Activated T-cell treated with anti-CD3 and anti-CD28 coated beads for 24 hours (primary cell): ENCODE results near the gene DHX36.

ENCODE experiments used
- DNase-seq: peaks from one replicate; pipeline ENCODE4 v3.0.0-alpha.2; 2020; ENCODE audit warnings: low read depth

The DHX36 gene

GRCh38 chr3:154290187-154290586 is 34.1 kb downstream of the DHX36 start:
- DNase-seq: no peak

- no peak for DNase-seq
Measured at GRCh38 chr3:154285221-154285620, 39.1 kb downstream of the DHX36 start.

GRCh38 chr3:154280161-154280560 is 44.1 kb downstream of the DHX36 start:
- DNase-seq: no peak

GRCh38 chr3:154275965-154276364 is 48.3 kb downstream of the DHX36 start:
- no peak for DNase-seq

- no peak for DNase-seq
Measured at GRCh38 chr3:154275292-154275691, 49.0 kb downstream of the DHX36 start.

GRCh38 chr3:154274348-154274747 is 49.9 kb downstream of the DHX36 start:
- no peak for DNase-seq

GRCh38 chr3:154273381-154273780 is 50.9 kb downstream of the DHX36 start:
- DNase-seq: no peak

GRCh38 chr3:154254527-154254926 is 69.8 kb downstream of the DHX36 start:
- DNase-seq: no peak

GRCh38 chr3:154252759-154253638 is 71.3 kb downstream of the DHX36 start:
- DNase-seq: peak; percentile 52

- DNase-seq: no peak
Measured at GRCh38 chr3:154251610-154252009, 72.7 kb downstream of the DHX36 start.

- DNase-seq: no peak
Measured at GRCh38 chr3:154250291-154250690, 74.0 kb downstream of the DHX36 start.

GRCh38 chr3:154247806-154248415 is 76.4 kb downstream of the DHX36 start:
- DNase-seq: no peak

GRCh38 chr3:154244644-154245043 is 79.6 kb downstream of the DHX36 start:
- no peak for DNase-seq

GRCh38 chr3:154243353-154243752 is 80.9 kb downstream of the DHX36 start:
- DNase-seq: no peak

GRCh38 chr3:154242766-154243165 is 81.5 kb downstream of the DHX36 start:
- no peak for DNase-seq

- no peak for DNase-seq
Measured at GRCh38 chr3:154241496-154241895, 82.8 kb downstream of the DHX36 start.

GRCh38 chr3:154240235-154240634 is 84.1 kb downstream of the DHX36 start:
- DNase-seq: no peak

GRCh38 chr3:154236331-154236730 is 88.0 kb downstream of the DHX36 start:
- no peak for DNase-seq

GRCh38 chr3:154235330-154235729 is 89.0 kb downstream of the DHX36 start:
- DNase-seq: no peak

GRCh38 chr3:154229217-154229590 is 95.1 kb downstream of the DHX36 start:
- DNase-seq: no peak

GRCh38 chr3:154228561-154229216 is 95.6 kb downstream of the DHX36 start:
- DNase-seq: no peak

GRCh38 chr3:154227531-154227930 is 96.8 kb downstream of the DHX36 start:
- no peak for DNase-seq

- no peak for DNase-seq
Measured at GRCh38 chr3:154225536-154225935, 98.8 kb downstream of the DHX36 start.
